Neural cell (in vitro differentiated cells): ENCODE results near the gene ERC2.

Experiments
- CTCF ChIP-seq: fragments of 450-650 bp; IDR thresholded peaks from 2 replicates; pipeline ENCODE4 v1.5.1; 2014; ENCODE audit warnings: antibody characterized with exemption, mild to moderate bottlenecking, moderate library complexity; ENCODE audit not compliant: poor library complexity, severe bottlenecking
- EZH2 ChIP-seq: fragments of 200-600, 300-800 bp; shearing (Covaris generic), sonication (generic); IDR thresholded peaks from 2 replicates; pipeline ENCODE4 v1.6.1; 2014; ENCODE audit warnings: antibody characterized with exemption, low read length, borderline replicate concordance, mild to moderate bottlenecking; ENCODE audit not compliant: insufficient read depth, poor library complexity, severe bottlenecking

GRCh38 chr3:55965776-55966175, 502.5 kb downstream of the ERC2 start:
- TF ChIP-seq CTCF (no peak), EZH2 (no peak)
